SHP77 treated with DMSO at 0.1 percent for 48 hours (cell line): ENCODE data around the gene PDGFC.
"Not testable (repeated sequence)": the region's sequence is repeated elsewhere in the genome, so short reads cannot be mapped to it uniquely, and the experiment has no call there.

ENCODE experiments used
- DNase-seq: peaks from one replicate; lab custom pipeline; 2025; lab: John Stamatoyannopoulos, UW

The PDGFC gene

GRCh38 chr4:156901871-156902270 lies 69.7 kb downstream of the PDGFC start:
- no peak for DNase-seq

DNA sequence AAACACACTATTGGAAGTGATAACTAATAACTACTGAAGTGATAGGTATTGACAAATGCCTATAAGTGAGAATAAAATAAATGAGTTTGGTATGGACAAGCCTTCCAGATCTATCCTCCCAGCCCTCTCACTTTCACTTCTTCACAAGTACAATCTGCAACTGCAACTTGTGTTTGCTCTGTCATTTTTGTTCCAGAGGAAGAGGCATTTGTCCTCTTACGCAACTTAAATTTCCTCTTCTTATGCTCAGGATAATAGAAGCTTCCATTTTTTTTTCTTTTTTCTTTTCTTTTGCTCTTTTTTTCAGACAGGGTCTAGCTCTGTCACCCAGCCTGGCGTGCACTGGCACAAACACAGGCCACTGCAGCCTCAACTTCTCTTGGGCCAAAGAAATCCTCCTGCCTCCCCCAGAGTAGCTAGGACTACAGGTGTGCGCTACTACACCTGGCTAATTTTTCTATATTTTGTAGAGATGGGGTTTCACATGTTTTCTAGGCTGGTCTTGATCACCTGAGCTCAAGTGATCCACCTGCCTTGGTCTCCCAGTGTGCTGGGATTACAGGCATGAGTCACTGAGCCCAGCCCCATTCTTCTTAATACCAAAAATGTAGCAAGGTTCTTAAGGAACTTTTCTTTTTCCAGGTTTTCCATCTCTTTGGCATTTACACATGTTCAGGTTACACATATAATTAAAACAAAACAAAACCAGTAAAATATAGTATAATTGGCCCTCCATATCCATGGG lies 73.1 kb downstream of the PDGFC start:
- DNase-seq, result no peak

DNA sequence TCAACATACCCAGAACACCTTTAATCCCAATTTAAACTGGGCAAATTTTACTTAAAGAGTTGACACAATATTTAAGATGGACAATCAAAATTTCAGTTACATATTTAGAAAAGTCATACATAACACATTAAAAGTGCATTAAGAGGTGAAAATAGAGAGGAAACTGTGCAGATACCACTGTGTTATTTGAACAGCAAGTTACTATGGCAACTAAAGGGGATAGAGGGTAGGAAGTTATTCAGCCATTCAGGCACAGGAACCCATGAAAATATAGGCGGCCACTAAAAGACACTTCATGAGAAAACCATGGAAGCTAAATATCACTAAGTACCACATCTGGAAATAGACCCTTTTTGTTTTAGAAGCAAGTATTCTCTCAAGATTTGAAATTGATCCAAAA lies 75.1 kb downstream of the PDGFC start:
- DNase-seq, result no peak

GRCh38 chr4:156894234-156894633 lies 77.4 kb downstream of the PDGFC start:
- DNase-seq, result no peak

DNA sequence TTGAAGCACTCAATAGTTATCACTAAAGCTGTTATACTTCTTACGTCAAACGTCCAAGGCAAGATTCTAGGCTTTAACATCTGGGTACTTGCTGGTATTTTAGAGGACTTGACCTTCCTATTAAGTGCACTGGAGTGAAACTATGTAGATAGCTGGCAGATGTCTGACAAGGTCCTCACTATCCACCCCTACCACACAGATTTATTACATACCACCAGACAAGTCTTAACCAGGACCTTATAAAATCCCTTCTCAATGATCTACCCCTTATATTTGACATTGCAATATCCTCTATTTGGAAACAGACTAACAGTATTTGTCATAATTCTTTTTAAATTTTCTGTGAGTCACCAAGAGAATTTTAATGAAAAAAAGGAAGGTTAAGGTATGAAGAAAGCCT lies 78.8 kb downstream of the PDGFC start:
- DNase-seq, result no peak

DNA sequence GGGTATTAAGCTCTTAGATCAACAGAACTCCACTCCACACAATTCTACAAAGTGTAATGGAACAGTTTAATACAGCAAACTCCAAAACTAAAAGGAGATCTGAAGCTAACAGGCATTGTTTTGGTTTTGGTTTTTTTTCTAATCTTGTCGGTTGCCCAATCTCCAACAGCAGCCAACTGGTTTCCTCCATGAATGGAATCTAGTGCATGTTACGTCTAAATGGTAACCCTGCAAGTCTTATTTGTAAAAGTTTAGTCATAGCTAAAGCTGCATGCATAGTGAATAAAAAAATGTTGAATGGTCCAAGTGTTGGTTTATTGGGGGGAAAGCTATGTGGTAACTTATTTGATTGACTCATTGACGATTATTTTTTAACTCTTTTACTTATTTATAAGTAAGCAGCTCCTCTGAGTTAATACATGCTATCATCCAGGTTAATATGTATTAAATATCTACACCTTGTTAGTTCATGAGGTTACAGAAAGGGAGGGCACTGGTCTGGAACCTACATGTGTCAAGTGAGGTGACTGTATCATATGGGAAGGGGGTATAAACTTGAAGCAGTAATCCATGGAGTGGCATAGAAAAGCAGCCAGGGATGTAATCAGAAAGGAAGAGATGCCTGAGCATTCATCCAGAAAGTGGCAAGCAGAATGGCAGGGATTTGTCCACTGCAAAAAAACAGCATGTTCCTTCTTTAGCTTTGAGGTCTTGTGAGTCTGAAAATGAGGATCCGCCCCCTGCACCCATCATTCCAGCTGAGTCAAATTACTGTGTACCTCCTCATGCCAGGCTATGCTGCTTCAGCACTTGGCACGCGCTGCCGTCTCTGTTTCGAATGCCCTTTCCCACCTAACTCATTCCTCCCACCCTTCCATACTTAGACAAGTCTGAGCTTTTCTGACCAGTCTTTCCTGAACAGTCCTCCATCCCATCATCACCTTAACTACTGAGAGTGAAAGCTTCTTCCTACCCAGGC lies 81.7 kb downstream of the PDGFC start:
- no peak for DNase-seq

DNA sequence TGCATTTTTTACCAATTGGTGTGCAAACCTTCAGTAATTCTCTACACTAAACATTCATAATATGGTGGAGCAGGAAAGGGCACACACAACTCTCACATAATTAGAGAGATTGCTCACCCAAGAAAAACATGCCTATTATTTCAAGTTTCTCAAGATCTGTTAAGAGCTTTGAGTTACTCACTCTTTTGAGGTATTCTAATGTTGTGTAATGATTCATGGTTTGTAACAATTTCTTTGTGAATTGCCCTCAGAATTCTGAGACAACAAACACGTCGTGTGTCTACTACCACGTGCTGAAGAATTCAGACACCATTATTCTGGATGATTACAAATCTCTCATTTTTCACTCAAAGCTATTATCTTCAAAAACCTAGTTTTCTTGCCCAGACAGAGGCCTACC lies 82.8 kb downstream of the PDGFC start:
- DNase-seq, result no peak

DNA sequence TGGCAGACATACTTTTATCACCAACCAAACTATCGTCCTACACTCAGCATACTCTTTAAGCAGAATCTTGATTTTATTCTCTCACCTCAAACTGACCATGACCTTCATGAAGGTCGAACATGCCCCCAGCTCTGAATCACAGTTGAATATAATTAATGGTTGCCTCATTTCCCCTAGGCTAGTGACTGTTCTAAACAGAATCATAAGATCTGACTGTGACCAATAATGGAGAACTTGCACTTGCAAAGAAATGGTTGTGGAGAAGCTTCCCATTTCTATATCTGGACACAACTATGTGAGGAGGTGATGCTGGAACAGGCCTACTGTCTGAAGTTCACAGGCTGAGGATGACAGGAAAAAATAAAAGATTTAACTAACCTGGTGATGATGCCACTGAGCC lies 85.1 kb downstream of the PDGFC start:
- no peak for DNase-seq

DNA sequence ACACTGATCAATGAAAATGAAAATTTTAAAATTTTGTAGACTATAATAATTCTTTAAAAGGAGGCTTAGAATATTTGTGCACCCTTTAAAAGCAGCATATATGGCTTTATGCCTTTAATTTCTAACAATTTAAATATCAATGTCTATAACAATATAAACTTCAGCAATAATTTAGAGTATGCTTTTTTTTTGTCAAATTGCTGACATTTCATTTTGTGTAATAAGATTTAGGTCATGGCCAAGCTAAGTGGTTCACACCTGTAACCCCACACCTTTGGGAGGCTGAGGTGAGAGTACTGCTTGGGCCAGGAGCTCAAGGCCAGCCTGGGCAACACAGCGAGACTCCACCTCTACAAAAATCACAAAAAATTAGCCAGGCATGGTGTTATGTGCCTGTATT lies 86.2 kb downstream of the PDGFC start:
- DNase-seq, result no peak

- DNase-seq, result no peak
These were observed 87.4 kb downstream of the PDGFC start for GRCh38 chr4:156884183-156884582.

DNA sequence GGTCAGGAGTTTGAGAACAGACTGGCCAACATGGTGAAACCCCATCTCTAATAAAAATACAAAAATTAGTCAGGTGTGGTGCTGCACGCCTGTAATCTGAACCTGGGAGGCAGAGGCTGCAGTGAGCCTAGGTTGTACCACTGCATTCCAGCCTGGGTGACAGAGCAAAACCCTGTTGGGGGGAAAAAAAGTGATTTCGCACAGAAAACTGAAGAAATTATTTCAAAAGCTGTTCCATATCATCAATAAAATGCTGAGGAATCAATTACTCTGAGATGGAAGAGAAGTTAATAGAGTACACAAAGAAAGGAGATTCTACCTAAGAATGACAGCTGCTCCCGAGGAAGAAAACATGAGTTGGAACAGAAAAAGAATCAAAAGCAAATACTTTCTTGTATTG lies 95.9 kb downstream of the PDGFC start:
- DNase-seq, result no peak

DNA sequence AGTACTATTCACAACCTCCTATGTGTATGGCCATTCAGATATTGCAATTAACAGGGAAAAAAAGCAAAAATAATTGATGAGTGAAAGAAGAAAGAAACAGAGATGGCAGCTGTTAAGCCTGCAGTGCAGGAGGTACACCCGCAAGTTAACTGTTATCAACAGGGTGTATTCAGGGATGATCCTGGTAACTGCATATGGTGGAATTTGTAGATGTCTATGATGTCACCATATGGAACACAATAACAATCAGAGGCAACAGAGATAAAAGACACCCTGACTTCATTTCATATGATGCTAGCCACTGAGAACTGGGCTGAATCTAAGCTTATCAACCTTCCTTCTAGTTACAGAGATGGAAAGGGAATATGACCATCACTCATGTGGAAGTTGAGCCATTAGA lies 96.5 kb downstream of the PDGFC start:
- DNase-seq, result no peak

- no peak for DNase-seq
These were observed 97.8 kb downstream of the PDGFC start for GRCh38 chr4:156873799-156874198.

- DNase-seq, result no peak
These were observed 100.7 kb downstream of the PDGFC start for GRCh38 chr4:156870861-156871260.

- DNase-seq, result no peak
These were observed 101.5 kb downstream of the PDGFC start for GRCh38 chr4:156870131-156870530.

DNA sequence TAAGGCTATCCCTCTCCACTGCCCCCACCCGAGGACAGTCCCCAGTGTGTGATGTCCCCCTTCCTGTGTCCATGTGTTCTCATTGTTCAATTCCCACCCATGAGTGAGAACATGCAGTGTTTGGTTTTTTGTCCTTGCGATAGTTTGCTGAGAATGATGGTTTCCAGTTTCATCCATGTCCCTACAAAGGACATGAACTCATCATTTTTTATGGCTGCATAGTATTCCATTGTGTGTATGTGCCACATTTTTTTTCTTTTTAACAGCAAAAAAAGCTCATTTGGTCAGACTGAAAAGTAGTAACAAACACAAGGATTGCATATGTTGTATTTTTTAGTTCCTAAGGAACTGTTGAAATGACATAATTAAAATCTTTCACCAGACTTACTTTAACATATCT lies 105.5 kb downstream of the PDGFC start:
- DNase-seq, result not testable (repeated sequence)

- no peak for DNase-seq
These were observed 106.1 kb downstream of the PDGFC start for GRCh38 chr4:156865451-156865850.

GRCh38 chr4:156858071-156858470 lies 113.5 kb downstream of the PDGFC start:
- DNase-seq, result no peak

DNA sequence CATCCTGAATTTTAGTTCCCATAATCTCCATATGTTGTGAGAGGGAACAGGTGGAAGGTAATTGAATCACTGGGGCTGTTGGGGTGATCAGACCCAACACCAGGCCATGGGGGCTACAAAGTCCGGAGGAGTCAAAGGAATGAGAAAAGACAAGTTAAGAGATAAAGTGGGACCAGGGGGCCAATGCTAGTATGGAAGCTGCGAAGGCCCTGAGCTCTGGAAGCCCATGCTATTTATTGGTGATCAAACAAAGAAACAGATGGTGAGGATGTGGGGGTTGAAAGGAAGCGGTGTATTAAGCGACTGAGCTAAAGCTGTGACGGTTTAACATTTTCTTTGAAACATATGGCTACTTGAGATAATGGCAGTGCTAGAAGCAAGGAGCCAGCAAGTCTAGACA lies 132.8 kb downstream of the PDGFC start:
- DNase-seq, result no peak

DNA sequence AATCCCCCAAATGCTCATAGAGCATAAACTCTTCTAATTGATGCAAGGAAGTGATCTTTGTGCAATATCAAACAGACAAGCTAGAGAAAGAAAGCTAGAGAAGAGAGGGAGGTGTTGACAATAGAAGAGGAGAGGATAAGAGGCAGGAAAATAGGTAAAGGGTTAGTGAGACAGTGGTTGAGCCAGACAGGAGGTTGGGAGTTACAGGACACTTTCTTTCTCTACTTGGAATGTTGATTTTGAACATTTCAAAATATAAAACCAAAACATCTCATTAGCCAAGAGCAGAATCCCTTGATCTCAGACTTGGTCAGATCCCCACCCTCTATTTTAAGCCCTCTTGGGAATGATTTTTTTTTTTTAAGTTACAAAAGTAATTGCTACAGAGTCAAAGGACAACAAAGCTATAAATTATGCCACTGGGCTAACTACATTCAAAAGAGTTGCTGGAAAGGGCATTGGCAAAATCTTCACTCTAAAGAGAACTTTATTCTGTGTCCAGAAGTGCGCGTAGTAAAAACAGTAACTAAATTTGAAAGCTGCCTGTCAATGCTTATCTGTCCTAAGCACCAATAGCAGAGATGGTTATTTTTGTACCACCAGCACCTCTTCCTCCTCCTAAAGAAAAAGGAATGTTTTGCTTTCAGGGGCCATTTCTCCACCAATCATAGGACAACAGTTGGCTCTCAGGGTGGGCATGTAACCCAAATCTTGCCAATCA lies 133.8 kb downstream of the PDGFC start:
- DNase-seq, result no peak

DNA sequence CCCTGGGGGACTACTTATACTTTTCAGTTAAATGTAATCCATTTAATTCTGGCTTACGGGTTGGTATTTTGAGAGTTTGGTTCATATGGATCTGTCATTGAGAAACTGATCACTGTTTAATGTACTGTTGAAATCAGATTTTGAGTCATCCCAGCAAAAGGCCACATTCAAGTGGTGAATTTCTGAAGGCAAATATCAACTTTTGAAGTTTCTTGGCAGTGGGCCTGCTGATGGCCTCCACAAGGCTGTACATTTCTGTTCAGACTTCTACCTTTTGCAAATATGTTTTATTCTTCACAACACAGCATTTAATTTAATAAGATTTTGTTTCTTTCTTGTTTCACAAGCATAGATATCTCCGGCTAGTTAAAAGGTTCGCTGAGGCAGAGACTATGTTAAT lies 138.7 kb downstream of the PDGFC start:
- no peak for DNase-seq

GRCh38 chr4:156830351-156830750 lies 141.2 kb downstream of the PDGFC start:
- no peak for DNase-seq
